ENCODE measurements around the gene UCP3.

- TF ChIP-seq CTCF (IDR thresholded peaks at IDR 0.05) (no peak), POLR2AphosphoS5 (IDR thresholded peaks at IDR 0.05) (no peak), POLR2A (IDR thresholded peaks at IDR 0.05) (no peak)
Measured at GRCh38 chr11:73961321-73961720, 47.6 kb downstream of the UCP3 start.

Measured in breast epithelium (tissue), 3 donors.